Karpas-422 (cell line): ENCODE measurements around the gene CDKAL1. TPM values are rescaled to one million over a fixed set of nuclear protein-coding genes. Genes with fewer than 3 reads are reported as not detected.
"Not testable (repeated sequence)": the region's sequence is repeated elsewhere in the genome, so short reads cannot be mapped to it uniquely, and the experiment has no call there.

Experiments used
- DNase-seq: peaks from one replicate; pipeline ENCODE4 v3.0.0-alpha.2; 2015
- H2AFZ ChIP-seq: fragments of 200-600 bp; sonication (generic); 2 replicates; pipeline ENCODE4 v1.6.1; 2014; ENCODE audit warnings: antibody characterized with exemption, low read length, mixed read lengths
- H3K27ac ChIP-seq: fragments of 200-600 bp; sonication (generic); 2 replicates; pipeline ENCODE4 v1.5.1; 2014; ENCODE audit warnings: mild to moderate bottlenecking, low read length, moderate library complexity
- H3K27me3 ChIP-seq: fragments of 200-600 bp; sonication (generic); 2 replicates; pipeline ENCODE4 v1.6.1; 2014; ENCODE audit warnings: low read length, mixed read lengths
- H3K36me3 ChIP-seq: fragments of 200-600 bp; sonication (generic); 2 replicates; pipeline ENCODE4 v1.6.1; 2014; ENCODE audit warnings: low read length, mixed read lengths; ENCODE audit not compliant: insufficient read depth
- H3K4me1 ChIP-seq: fragments of 200-600 bp; sonication (generic); 2 replicates; pipeline ENCODE4 v1.6.1; 2014; ENCODE audit warnings: mild to moderate bottlenecking, low read length, mixed read lengths
- H3K4me2 ChIP-seq: fragments of 200-600 bp; sonication (generic); 2 replicates; pipeline ENCODE4 v1.6.1; 2014; ENCODE audit warnings: low read length, low read depth, mild to moderate bottlenecking; ENCODE audit not compliant: poor library complexity, severe bottlenecking
- H3K4me3 ChIP-seq: fragments of 200-600 bp; sonication (generic); 2 replicates; pipeline ENCODE4 v1.5.1; 2014; ENCODE audit warnings: mild to moderate bottlenecking, antibody characterized with exemption, low read length, mixed read lengths
- H3K79me2 ChIP-seq: fragments of 200-600 bp; sonication (generic); 2 replicates; pipeline ENCODE4 v1.6.1; 2014; ENCODE audit warnings: mild to moderate bottlenecking, low read length, mixed read lengths
- H3K9ac ChIP-seq: fragments of 200-600 bp; sonication (generic); 2 replicates; pipeline ENCODE4 v1.6.0; 2014; ENCODE audit warnings: low read length
- H3K9me2 ChIP-seq: fragments of 200-600 bp; sonication (generic), shearing (Covaris generic); replicated peaks from 2 replicates; pipeline ENCODE4 v1.6.0; 2014; ENCODE audit warnings: mild to moderate bottlenecking, low read length, moderate library complexity; ENCODE audit not compliant: insufficient read depth
- H3K9me3 ChIP-seq: fragments of 300-700, 200-600 bp; sonication (generic); 2 replicates; pipeline ENCODE4 v1.6.1; 2014; ENCODE audit warnings: low read length, mixed read lengths
- H4K20me1 ChIP-seq: fragments of 200-600 bp; sonication (generic); 2 replicates; pipeline ENCODE4 v1.6.1; 2014; ENCODE audit warnings: mild to moderate bottlenecking, antibody characterized with exemption, low read length, low read depth; ENCODE audit not compliant: insufficient read depth
- total RNA-seq: library from RNA; depleted of rRNA; stranded (reverse); fragments of >200 nt; shearing (Covaris generic); gene quantifications from 2 replicates; pipeline ENCODE4 v1.2.3, GENCODE V29; 2014; ENCODE audit warnings: low replicate concordance

Gene CDKAL1
- total RNA-seq, 1 experiment from 2014 or later = 23.7 TPM

DNA sequence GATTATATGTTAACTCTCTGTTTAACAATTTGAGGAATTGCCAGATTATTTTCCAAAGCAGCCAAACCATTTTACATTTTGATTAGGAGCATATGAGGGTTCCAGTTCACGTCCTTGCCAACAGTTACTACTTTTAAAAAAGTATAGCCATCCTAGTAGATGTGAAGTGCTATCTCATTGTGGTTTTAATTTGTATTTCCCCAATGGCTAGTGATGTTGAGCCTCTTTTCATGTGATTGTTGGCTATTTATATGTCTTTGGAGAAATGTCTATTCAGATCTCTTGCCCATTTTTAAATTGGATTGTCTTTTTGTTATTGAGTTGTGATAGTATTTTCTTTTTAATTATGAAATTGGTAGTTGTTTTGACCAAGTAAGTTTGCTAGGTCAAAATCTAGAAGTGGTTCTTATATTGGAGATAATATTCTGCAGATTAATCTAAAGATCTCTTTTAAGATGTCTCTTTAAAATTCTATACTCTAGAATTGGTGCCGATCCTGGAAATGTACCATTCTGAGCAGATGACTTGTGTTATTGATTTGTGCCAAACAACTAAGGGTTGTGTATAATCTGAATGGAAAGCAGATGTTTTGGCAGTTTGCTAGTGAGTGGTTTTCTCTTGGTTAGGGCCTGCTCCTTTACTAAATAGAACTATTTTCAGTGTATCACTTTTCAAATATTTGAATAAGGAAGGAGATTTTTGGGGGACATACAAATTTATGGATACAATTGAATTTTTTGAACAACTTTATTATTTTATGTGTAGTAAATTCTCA, 99.5 kb downstream of the CDKAL1 start:
- Histone ChIP-seq H3K9ac (no peak overlapping the region), H3K4me2 (no peak overlapping the region), H2AFZ (no peak overlapping the region), H3K9me2 (no peaks in the 10 kb centered on the region), H3K9me3 (no peaks in the 10 kb centered on the region), H3K27ac (no peak overlapping the region), H3K79me2 (peaks cover 72% of the 10 kb centered on the region), H3K36me3 (0 out of 2 replicates have a peak, but pooled peaks cover 4% of the 10 kb centered on the region), H3K4me3 (no peak overlapping the region), H3K27me3 (no peaks in the 10 kb centered on the region), H4K20me1 (no peaks in the 10 kb centered on the region), H3K4me1 (peaks cover 12% of the 10 kb centered on the region)
- DNase-seq = no peak

DNA sequence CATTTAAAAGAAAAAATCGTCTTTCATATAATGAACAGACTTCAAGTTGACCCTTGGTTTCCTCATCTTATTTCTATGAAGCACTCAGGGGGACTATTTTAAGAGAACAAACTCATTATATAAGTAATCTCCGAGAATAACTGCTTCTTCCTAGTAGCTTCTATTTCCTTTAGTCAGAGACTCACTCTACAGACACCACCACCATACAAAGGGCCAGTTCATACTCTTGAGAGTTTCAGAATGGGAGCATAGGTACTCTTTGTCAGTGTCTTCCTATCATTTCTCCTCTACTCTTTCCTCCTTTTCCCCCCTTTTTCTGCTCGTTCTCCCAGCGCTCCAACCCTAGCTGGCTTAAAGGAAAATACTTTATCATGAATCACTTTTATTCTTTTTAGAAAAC, 104.9 kb downstream of the CDKAL1 start:
- H3K9ac ChIP-seq = no peak overlapping the region
- H3K36me3 ChIP-seq = no peaks in the 10 kb centered on the region
- no peak overlapping the region for H2AFZ ChIP-seq
- H3K79me2 ChIP-seq = peaks cover 39% of the 10 kb centered on the region
- H3K9me3 ChIP-seq = no peaks in the 10 kb centered on the region
- H3K4me1 ChIP-seq = no peaks in the 10 kb centered on the region
- H3K27me3 ChIP-seq = no peaks in the 10 kb centered on the region
- no peaks in the 10 kb centered on the region for H4K20me1 ChIP-seq
- H3K27ac ChIP-seq = no peak overlapping the region
- no peak overlapping the region for H3K4me3 ChIP-seq
- DNase-seq = no peak
- H3K4me2 ChIP-seq = no peak overlapping the region
- no peaks in the 10 kb centered on the region for H3K9me2 ChIP-seq

DNA sequence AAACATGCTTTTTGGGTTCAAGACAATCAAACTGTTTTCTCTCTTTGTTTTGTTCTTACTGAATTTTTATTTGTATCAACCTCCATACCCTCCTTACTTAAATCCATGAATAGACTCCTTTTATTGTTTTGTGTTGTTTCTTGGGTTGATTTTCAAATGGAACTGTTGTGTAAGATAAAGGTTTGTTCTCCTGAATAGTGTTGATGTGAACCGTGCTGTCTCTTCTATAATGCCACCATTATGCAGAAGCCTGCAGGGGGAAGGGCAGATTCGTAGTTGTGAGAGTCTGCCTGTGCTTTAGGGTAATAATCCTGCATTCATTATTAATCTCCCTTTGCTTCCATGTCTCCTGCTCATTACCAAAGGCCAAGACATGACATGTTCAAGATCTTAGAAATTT, 105.9 kb downstream of the CDKAL1 start:
- no peak for DNase-seq
- Histone ChIP-seq H3K9me3 (no peaks in the 10 kb centered on the region), H3K27me3 (no peaks in the 10 kb centered on the region), H3K79me2 (peaks cover 32% of the 10 kb centered on the region), H3K4me3 (no peak overlapping the region), H3K4me1 (no peaks in the 10 kb centered on the region), H3K9me2 (no peaks in the 10 kb centered on the region), H3K9ac (no peak overlapping the region), H3K36me3 (no peaks in the 10 kb centered on the region), H2AFZ (no peak overlapping the region), H4K20me1 (no peaks in the 10 kb centered on the region), H3K27ac (no peak overlapping the region), H3K4me2 (no peak overlapping the region)

DNA sequence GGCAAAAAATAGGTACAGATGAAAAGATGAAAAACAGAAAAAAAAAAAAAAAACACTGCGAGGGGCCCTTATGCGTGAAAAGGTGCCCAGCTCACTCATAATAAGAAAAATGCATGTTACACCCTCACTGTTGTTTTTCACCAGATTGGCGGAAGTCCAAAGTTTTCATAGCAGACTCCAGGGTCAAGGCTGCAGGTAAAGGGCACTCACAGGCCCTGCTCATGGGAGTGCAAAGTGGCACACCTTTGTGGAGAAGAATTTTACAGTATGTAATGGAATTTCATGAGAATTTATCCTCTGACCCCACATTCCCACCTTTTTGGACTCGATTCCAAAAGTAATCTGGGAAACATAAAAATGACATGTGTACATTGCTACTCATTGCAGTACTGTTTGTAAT, 108.2 kb downstream of the CDKAL1 start:
- Histone ChIP-seq H3K9me3 (no peaks in the 10 kb centered on the region), H3K9ac (no peak overlapping the region), H3K27me3 (no peaks in the 10 kb centered on the region), H3K36me3 (no peaks in the 10 kb centered on the region), H2AFZ (no peak overlapping the region), H3K4me1 (no peaks in the 10 kb centered on the region), H3K27ac (no peak overlapping the region), H3K79me2 (peaks cover 18% of the 10 kb centered on the region), H3K9me2 (no peaks in the 10 kb centered on the region), H3K4me2 (no peak overlapping the region), H3K4me3 (no peak overlapping the region), H4K20me1 (no peaks in the 10 kb centered on the region)
- DNase-seq = no peak

DNA sequence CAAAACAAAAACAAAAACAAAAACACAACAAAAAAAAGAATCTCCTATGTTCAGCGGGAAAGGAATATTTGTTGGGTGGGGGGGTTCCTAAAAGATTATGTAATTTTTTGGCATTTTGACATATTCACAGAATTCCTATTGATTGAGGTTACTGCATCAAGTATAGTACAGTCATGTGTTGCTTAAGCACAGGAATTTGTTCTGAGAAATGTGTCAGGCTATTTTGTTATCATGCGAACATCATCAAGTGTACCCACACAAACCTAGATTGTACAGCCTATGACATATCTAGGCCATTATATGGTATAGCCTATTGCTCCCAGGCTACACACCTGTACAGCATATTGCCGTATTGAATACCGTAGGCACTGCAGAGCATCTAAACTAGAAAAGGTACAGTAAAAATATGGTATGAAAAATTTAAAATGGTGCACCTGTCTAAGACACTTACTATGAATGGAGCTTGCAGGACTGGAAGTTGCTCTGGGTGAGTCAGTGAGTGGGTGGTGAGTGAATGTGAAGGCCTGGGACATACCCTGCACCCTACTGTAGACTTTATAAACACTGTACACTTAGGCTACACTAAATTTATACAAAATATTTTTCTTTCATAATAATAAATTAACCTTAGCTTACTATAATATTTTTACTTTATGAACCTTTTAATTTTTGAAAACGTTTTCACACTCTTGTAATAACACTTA, 110.6 kb downstream of the CDKAL1 start:
- H3K4me1 ChIP-seq = no peaks in the 10 kb centered on the region
- no peaks in the 10 kb centered on the region for H3K36me3 ChIP-seq
- H3K79me2 ChIP-seq = peaks cover 10% of the 10 kb centered on the region
- no peak for DNase-seq
- H4K20me1 ChIP-seq = no peaks in the 10 kb centered on the region
- H3K9me3 ChIP-seq = no peaks in the 10 kb centered on the region
- no peak overlapping the region for H2AFZ ChIP-seq
- H3K9me2 ChIP-seq = no peaks in the 10 kb centered on the region
- H3K4me2 ChIP-seq = no peak overlapping the region
- H3K9ac ChIP-seq = no peak overlapping the region
- H3K27ac ChIP-seq = no peak overlapping the region
- no peak overlapping the region for H3K4me3 ChIP-seq
- no peaks in the 10 kb centered on the region for H3K27me3 ChIP-seq

DNA sequence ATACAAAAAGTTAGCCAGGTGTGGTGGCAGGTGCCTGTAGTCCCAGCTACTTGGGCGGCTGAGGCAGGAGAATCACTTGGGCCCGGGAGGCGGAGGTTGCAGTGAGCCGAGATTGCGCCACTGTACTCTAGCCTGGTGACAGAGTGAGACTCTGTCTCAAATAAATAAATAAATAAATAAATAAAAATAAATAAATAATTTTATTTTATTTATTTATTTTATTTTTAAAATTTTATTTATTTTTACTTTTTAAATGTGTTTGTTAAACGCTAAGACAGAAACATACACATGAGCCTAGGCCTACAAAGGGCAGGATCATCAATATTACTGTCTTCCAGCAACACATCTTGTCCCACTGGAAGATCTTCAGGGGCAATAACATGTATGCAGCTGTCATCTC, 111.3 kb downstream of the CDKAL1 start:
- not testable (repeated sequence) for H3K4me2 ChIP-seq, H3K36me3 ChIP-seq, H2AFZ ChIP-seq, DNase-seq, H3K27me3 ChIP-seq, H3K9me2 ChIP-seq, H3K4me3 ChIP-seq, H3K9me3 ChIP-seq, H3K9ac ChIP-seq, H3K4me1 ChIP-seq, H4K20me1 ChIP-seq, H3K27ac ChIP-seq
- H3K79me2 ChIP-seq = peaks cover 12% of the 10 kb centered on the region

DNA sequence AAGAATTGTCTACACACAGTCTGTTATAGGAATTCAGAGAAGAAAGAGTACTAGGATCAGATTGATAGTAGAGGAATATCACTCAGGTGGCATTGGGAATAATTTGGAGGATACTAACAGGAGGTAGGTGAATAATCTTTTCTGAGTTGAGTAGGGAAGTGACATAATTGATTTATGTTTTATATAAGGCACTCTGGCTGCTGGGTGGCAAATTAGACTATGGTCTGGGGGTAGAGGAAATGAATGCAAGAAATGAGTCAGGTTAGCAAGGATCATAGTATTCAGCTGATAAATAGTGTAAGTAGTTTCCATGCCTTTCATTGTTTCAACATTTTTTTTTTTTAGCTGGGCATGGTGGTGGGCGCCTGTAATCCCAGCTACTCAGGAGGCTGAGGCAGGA, 113.3 kb downstream of the CDKAL1 start:
- no peaks in the 10 kb centered on the region for H4K20me1 ChIP-seq
- no peak overlapping the region for H3K4me2 ChIP-seq
- H3K27ac ChIP-seq = no peak overlapping the region
- no peak overlapping the region for H3K4me3 ChIP-seq
- no peak overlapping the region for H2AFZ ChIP-seq
- no peaks in the 10 kb centered on the region for H3K36me3 ChIP-seq
- no peaks in the 10 kb centered on the region for H3K9me2 ChIP-seq
- no peak overlapping the region for H3K9ac ChIP-seq
- DNase-seq = no peak
- no peaks in the 10 kb centered on the region for H3K9me3 ChIP-seq
- peaks cover 13% of the 10 kb centered on the region; the same call in 1 of the 2 replicates for H3K79me2 ChIP-seq
- H3K4me1 ChIP-seq = no peaks in the 10 kb centered on the region
- H3K27me3 ChIP-seq = no peaks in the 10 kb centered on the region

DNA sequence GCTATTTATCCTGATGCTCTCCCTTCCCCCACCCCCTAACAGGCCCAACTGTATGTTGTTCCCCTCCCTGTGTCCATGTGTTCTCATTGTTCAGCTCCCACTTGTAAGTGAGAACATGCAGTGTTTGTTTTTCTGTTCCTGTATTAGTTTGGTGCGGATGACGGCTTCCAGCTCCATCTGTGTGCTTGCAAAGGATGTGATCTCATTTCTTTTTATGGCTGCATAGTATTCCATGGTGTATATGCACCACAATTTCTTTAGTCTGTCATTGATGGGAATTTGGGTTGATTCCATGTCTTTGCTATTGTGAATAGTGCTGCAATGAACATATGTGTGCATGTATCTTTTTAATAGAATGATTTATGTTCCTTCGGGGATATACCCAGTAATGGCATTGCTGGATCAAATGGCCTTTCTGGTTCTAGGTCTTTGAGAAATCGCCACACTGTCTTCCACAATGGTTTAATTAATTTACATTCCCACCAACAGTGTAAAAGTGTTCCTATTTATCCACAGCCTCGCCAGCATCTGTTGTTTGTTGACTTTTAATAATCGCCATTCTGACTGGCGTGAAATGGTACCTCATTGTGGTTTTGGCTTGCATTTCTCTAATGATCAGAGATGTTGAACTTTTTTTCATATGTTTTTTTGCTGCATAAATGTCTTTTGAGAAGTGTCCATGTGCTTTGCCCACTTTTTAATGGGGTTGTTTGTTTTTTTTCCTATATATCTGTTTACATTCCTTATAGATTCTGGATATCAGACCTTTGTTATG, 115.6 kb downstream of the CDKAL1 start:
- H4K20me1 ChIP-seq, H3K27ac ChIP-seq: not testable (repeated sequence)

More for the DNA sequence above, 115.6 kb downstream of the CDKAL1 start:
- H3K4me3 ChIP-seq, DNase-seq, H3K27me3 ChIP-seq, H3K4me1 ChIP-seq, H3K36me3 ChIP-seq, H3K9me3 ChIP-seq, H3K9me2 ChIP-seq, H2AFZ ChIP-seq, H3K9ac ChIP-seq, H3K4me2 ChIP-seq: not testable (repeated sequence)
- H3K79me2 ChIP-seq = peaks cover 18% of the 10 kb centered on the region
